ENCODE measurements around the gene RNF223. TPM values are rescaled to one million over a fixed set of nuclear protein-coding genes. Genes with fewer than 3 reads are reported as not detected.

The RNF223 gene
- total and polyA plus RNA-seq, 2 donors from 2014 or later, result 0.28 to 2.3 TPM

- H3K9ac ChIP-seq (ENCODE audit: low read length in 3 of 3), result no peak overlapping the region
- FAIRE-seq (no peak), DNase-seq (peak in 2 of 5 donors; percentile 52 to 66)
- TF ChIP-seq, protein P1, sequence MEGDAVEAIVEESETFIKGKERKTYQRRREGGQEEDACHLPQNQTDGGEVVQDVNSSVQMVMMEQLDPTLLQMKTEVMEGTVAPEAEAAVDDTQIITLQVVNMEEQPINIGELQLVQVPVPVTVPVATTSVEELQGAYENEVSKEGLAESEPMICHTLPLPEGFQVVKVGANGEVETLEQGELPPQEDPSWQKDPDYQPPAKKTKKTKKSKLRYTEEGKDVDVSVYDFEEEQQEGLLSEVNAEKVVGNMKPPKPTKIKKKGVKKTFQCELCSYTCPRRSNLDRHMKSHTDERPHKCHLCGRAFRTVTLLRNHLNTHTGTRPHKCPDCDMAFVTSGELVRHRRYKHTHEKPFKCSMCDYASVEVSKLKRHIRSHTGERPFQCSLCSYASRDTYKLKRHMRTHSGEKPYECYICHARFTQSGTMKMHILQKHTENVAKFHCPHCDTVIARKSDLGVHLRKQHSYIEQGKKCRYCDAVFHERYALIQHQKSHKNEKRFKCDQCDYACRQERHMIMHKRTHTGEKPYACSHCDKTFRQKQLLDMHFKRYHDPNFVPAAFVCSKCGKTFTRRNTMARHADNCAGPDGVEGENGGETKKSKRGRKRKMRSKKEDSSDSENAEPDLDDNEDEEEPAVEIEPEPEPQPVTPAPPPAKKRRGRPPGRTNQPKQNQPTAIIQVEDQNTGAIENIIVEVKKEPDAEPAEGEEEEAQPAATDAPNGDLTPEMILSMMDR (IDR thresholded peaks at IDR 0.05; ENCODE audit: borderline replicate concordance, extremely low read depth, insufficient read depth), result no peak
- intact Hi-C loops (cut with DNase I), result no loop called here
- H3K9me3 ChIP-seq (ENCODE audit: control insufficient read depth in 2 of 3, insufficient read depth in 1 of 3, low read length in 3 of 3), result no peaks in the 10 kb centered on the region
- no peaks in the 10 kb centered on the region for H3K4me1 ChIP-seq (ENCODE audit: control insufficient read depth in 2 of 3, insufficient read depth in 2 of 3, low read depth in 1 of 3, low read length in 3 of 3)
- no peaks in the 10 kb centered on the region for H3K36me3 ChIP-seq (ENCODE audit: control insufficient read depth in 2 of 3, insufficient read depth in 3 of 3, low read length in 3 of 3)
- H3K4me3 ChIP-seq (ENCODE audit: low read length in 3 of 3), result no peak overlapping the region
- H3K27me3 ChIP-seq (ENCODE audit: control insufficient read depth, insufficient read depth, low read length), result no peaks in the 10 kb centered on the region
- H3K27ac ChIP-seq (ENCODE audit: low read depth in 2 of 2, low read length in 2 of 2), result no peak overlapping the region
Observed at GRCh38 chr1:1091344-1092148, 17.4 kb upstream of the RNF223 start.

DNA sequence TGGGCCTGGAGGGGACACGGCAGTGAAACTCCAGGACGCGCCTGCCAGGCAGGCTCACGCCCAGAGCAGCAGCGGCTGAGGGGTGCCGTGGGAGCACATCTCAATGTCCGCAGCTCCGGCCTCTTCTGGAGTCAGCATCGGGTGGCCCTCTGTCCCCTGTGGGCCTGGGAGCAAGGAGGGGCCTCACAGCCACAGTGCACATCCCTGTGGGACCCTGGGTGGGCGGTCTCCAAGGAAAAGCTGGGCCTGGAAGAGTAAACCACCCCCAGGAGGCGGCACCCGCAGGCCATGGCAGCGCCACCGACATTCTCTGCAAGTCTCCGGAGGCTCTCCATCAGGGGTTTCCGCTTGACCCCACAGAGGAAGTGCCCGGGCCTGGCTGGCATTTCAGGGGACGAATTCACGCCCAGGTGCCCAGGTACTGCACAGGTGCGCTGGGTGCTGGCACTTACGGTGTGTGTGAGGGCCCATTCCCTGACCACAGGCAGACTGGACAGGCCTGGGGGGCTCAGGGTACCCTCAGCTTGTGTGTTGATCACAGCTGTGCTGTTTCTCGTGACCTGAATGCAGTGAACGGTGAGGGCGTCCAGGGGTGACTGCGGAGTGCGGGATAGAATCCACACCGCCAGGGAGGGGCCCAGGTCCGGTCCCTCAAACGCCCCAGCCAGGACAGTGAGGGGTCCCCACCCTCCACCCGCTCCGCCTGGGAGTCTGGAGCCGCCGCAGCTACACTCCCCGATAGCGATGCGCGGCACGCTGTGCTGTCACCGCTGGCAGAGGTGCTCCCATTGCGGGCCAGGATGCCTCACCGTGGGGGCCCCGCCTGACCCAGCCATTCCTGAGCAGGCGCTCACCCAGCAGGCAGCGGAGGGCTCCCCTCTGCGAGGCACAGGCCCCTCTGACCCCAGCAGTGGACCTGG is 16.6 kb upstream of the RNF223 start:
- Histone ChIP-seq H3K27me3 (ENCODE audit: control insufficient read depth, insufficient read depth, low read length) (no peaks in the 10 kb centered on the region), H3K9ac (ENCODE audit: low read length in 3 of 3) (no peak overlapping the region), H3K9me3 (ENCODE audit: control insufficient read depth in 2 of 3, insufficient read depth in 1 of 3, low read length in 3 of 3) (no peaks in the 10 kb centered on the region), H3K36me3 (ENCODE audit: control insufficient read depth in 2 of 3, insufficient read depth in 3 of 3, low read length in 3 of 3) (no peaks in the 10 kb centered on the region), H3K27ac (ENCODE audit: low read depth in 2 of 2, low read length in 2 of 2) (no peak overlapping the region), H3K4me1 (ENCODE audit: control insufficient read depth in 2 of 3, insufficient read depth in 2 of 3, low read depth in 1 of 3, low read length in 3 of 3) (no peaks in the 10 kb centered on the region), H3K4me3 (ENCODE audit: low read length in 3 of 3) (no peak overlapping the region)
- no peak for FAIRE-seq
- intact Hi-C loops (cut with DNase I), result no loop called here
- TF ChIP-seq, protein P1 (IDR thresholded peaks at IDR 0.05; ENCODE audit: borderline replicate concordance, extremely low read depth, insufficient read depth), result no peak
- DNase-seq, result peak in 3 of 5 donors; percentile 39 to 71 (median 59)

DNA sequence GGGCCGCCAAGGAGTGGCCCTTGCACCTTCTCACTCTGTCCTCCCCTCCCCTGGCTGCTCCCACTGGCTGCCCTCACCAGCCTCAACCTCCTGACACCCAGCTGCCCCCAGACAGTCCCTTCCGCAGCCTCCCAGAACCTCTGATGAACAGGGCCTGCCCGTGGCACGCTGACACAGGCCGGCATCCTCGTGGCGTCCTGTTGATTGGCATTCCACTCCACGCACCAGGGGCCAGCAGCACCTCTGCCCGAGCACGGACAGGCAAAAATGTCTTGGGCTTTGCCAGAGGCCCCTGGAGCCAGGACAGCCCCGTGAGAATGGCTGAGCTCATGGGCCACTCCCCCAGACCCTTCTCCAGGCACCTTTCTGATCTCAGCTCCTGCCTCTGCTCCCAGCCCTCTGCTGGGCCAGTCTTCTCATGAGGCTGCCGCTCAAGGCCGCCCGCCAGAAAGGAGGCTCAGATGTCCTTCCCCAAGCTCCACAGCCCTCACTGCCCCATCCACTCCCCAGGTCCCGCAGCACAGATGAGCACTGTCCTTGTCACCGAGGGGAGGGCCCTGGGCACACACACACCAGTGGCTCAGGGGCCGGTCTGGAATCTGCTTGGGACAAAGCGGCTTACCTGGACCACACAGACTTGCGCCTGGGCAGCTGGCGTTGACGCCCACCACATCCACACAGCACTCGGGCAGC is 15.8 kb upstream of the RNF223 start:
- no peaks in the 10 kb centered on the region for H3K27me3 ChIP-seq (ENCODE audit: control insufficient read depth, insufficient read depth, low read length)
- FAIRE-seq (no peak), DNase-seq (peak in 1 of 5 donors; percentile 57)
- H3K27ac ChIP-seq (ENCODE audit: low read depth in 2 of 2, low read length in 2 of 2), result no peak overlapping the region
- H3K4me1 ChIP-seq (ENCODE audit: control insufficient read depth in 2 of 3, insufficient read depth in 2 of 3, low read depth in 1 of 3, low read length in 3 of 3), result no peaks in the 10 kb centered on the region
- TF ChIP-seq, protein P1 (IDR thresholded peaks at IDR 0.05; ENCODE audit: borderline replicate concordance, extremely low read depth, insufficient read depth), result no peak
- intact Hi-C loops (cut with DNase I), result no loop called here
- no peak overlapping the region for H3K9ac ChIP-seq (ENCODE audit: low read length in 3 of 3)
- H3K9me3 ChIP-seq (ENCODE audit: control insufficient read depth in 2 of 3, insufficient read depth in 1 of 3, low read length in 3 of 3), result no peaks in the 10 kb centered on the region
- no peak overlapping the region for H3K4me3 ChIP-seq (ENCODE audit: low read length in 3 of 3)
- no peaks in the 10 kb centered on the region for H3K36me3 ChIP-seq (ENCODE audit: control insufficient read depth in 2 of 3, insufficient read depth in 3 of 3, low read length in 3 of 3)

Measured in kidney (tissue), 14 donors.